Suprapubic skin (tissue), 4 donors: ENCODE results near the gene GASK1A. TPM values are rescaled to one million over a fixed set of nuclear protein-coding genes. Genes with fewer than 3 reads are reported as not detected.

Source experiments
- DNase-seq, 2 donors: peaks; one replicate each; pipeline ENCODE4 v3.0.0-alpha.2; 2019; ENCODE audit warnings: low spot score in 2 of 2
- H3K27ac ChIP-seq: fragments of 200-600 bp; sonication (generic); one replicate; pipeline ENCODE4 v1.5.1; 2019
- H3K27me3 ChIP-seq: fragments of 200-600 bp; sonication (generic); one replicate; pipeline ENCODE4 v1.5.1; 2019
- H3K36me3 ChIP-seq: fragments of 200-600 bp; sonication (generic); one replicate; pipeline ENCODE4 v1.5.1; 2019
- H3K4me1 ChIP-seq: fragments of 200-600 bp; sonication (generic); one replicate; pipeline ENCODE4 v1.5.1; 2019
- H3K4me3 ChIP-seq: fragments of 200-600 bp; sonication (generic); one replicate; pipeline ENCODE4 v1.5.1; 2019; ENCODE audit warnings: mild to moderate bottlenecking
- H3K9me3 ChIP-seq: fragments of 200-600 bp; sonication (generic); one replicate; pipeline ENCODE4 v1.5.1; 2019
- CTCF ChIP-seq, 2 donors: fragments of 200-600 bp in 1 of 2; fragments of 450-650 bp in 1 of 2; sonication (generic) in 1 of 2; IDR thresholded peaks; one replicate each; pipeline ENCODE4 v1.5.1; 2016 to 2019; ENCODE audit warnings: antibody characterized with exemption in 2 of 2, mild to moderate bottlenecking in 1 of 2, moderate library complexity in 1 of 2
- EP300 ChIP-seq: sonication (generic); formaldehyde crosslinking; IDR thresholded peaks from one replicate; pipeline ENCODE4 v1.6.1; 2017; ENCODE audit warnings: antibody characterized with exemption
- POLR2A ChIP-seq, 2 donors: fragments of 450-650 bp; IDR thresholded peaks; one replicate each; pipeline ENCODE4 v1.6.1; 2017; ENCODE audit warnings: antibody characterized with exemption in 2 of 2, mild to moderate bottlenecking in 2 of 2, moderate library complexity in 2 of 2
- POLR2AphosphoS5 ChIP-seq, 3 donors: sonication (generic); formaldehyde crosslinking; IDR thresholded peaks; one replicate each; pipeline ENCODE4 v1.6.1; 2017; ENCODE audit warnings: antibody characterized with exemption in 3 of 3
- WGBS: methylation state at CpG from one replicate; pipeline ENCODE4 v1.1.5; 2018; 5-methylcytosine and 5-hydroxymethylcytosine counted together
- total RNA-seq, 4 donors: library from RNA; depleted of rRNA; stranded (reverse); fragments of >200 nt; gene quantifications; one replicate each; pipeline ENCODE4 v1.1.0, GENCODE V29; 2016

The GASK1A gene
- total RNA-seq, 4 donors from 2014 or later: 1.5 to 8.2 (median 3.2) TPM

- WGBS: 77% methylated on average over 3 of the region's 3 CpGs
- TF ChIP-seq EP300 (no peak), CTCF (IDR thresholded peaks at IDR 0.05) (no peak), POLR2AphosphoS5 (IDR thresholded peaks at IDR 0.05) (no peak), POLR2A (IDR thresholded peaks at IDR 0.05) (no peak)
- H3K4me3 ChIP-seq: no peak overlapping the region
- no peaks in the 10 kb centered on the region for H3K4me1 ChIP-seq
- no peaks in the 10 kb centered on the region for H3K27me3 ChIP-seq
- no peaks in the 10 kb centered on the region for H3K9me3 ChIP-seq
- H3K36me3 ChIP-seq: no peaks in the 10 kb centered on the region
- no peak overlapping the region for H3K27ac ChIP-seq
- DNase-seq: no peak
Measured at GRCh38 chr3:43011638-43012037, 32.5 kb downstream of the GASK1A start.

GRCh38 chr3:43012174-43012573 is 33.1 kb downstream of the GASK1A start:
- Histone ChIP-seq H3K27ac (no peak overlapping the region), H3K9me3 (no peaks in the 10 kb centered on the region), H3K27me3 (no peaks in the 10 kb centered on the region), H3K4me1 (no peaks in the 10 kb centered on the region), H3K36me3 (no peaks in the 10 kb centered on the region), H3K4me3 (no peak overlapping the region)
- no peak for DNase-seq
- TF ChIP-seq EP300: no peak

GRCh38 chr3:43013256-43013655 is 34.1 kb downstream of the GASK1A start:
- no peak for TF ChIP-seq POLR2A (IDR thresholded peaks at IDR 0.05)
- TF ChIP-seq POLR2AphosphoS5 (IDR thresholded peaks at IDR 0.05): no peak
- no peak for TF ChIP-seq EP300
- TF ChIP-seq CTCF (IDR thresholded peaks at IDR 0.05): no peak
- Histone ChIP-seq H3K9me3 (no peaks in the 10 kb centered on the region), H3K4me1 (no peaks in the 10 kb centered on the region), H3K27me3 (no peaks in the 10 kb centered on the region), H3K27ac (no peak overlapping the region), H3K36me3 (no peaks in the 10 kb centered on the region), H3K4me3 (no peak overlapping the region)
- WGBS: 78% methylated on average over 2 of the region's 2 CpGs
- DNase-seq: peak in 1 of 2 donors; percentile 6

GRCh38 chr3:43013743-43014155 is 34.6 kb downstream of the GASK1A start:
- WGBS: 81% methylated on average over 2 of the region's 2 CpGs

GRCh38 chr3:43014241-43014640 is 35.1 kb downstream of the GASK1A start:
- no peak for TF ChIP-seq CTCF (IDR thresholded peaks at IDR 0.05)
- TF ChIP-seq POLR2A (IDR thresholded peaks at IDR 0.05): no peak
- no peak for TF ChIP-seq POLR2AphosphoS5 (IDR thresholded peaks at IDR 0.05)
- no peak for TF ChIP-seq EP300
- Histone ChIP-seq H3K27me3 (no peaks in the 10 kb centered on the region), H3K4me3 (no peak overlapping the region), H3K36me3 (no peaks in the 10 kb centered on the region), H3K9me3 (no peaks in the 10 kb centered on the region), H3K4me1 (no peaks in the 10 kb centered on the region), H3K27ac (no peak overlapping the region)
- DNase-seq: peak in 1 of 2 donors; percentile 12
- WGBS: 77% methylated on average over 3 of the region's 3 CpGs

More at GRCh38 chr3:43013743-43014155, 34.6 kb downstream of the GASK1A start:
- DNase-seq: peak in 1 of 2 donors; percentile 24
- Histone ChIP-seq H3K4me1 (no peaks in the 10 kb centered on the region), H3K9me3 (no peaks in the 10 kb centered on the region), H3K27me3 (no peaks in the 10 kb centered on the region), H3K36me3 (no peaks in the 10 kb centered on the region), H3K27ac (no peak overlapping the region), H3K4me3 (no peak overlapping the region)
- TF ChIP-seq CTCF (IDR thresholded peaks at IDR 0.05) (no peak), POLR2AphosphoS5 (IDR thresholded peaks at IDR 0.05) (no peak), POLR2A (IDR thresholded peaks at IDR 0.05) (no peak)

GRCh38 chr3:43014956-43015355 is 35.8 kb downstream of the GASK1A start:
- no peaks in the 10 kb centered on the region for H3K36me3 ChIP-seq
- WGBS: 77% methylated on average over 1 of the region's 1 CpG
- no peak overlapping the region for H3K27ac ChIP-seq
- H3K4me1 ChIP-seq: peaks cover under 1% of the 10 kb centered on the region
- TF ChIP-seq POLR2A (IDR thresholded peaks at IDR 0.05) (no peak), CTCF (IDR thresholded peaks at IDR 0.05) (no peak), EP300 (no peak), POLR2AphosphoS5 (IDR thresholded peaks at IDR 0.05) (no peak)
- H3K9me3 ChIP-seq: no peaks in the 10 kb centered on the region
- H3K27me3 ChIP-seq: no peaks in the 10 kb centered on the region
- H3K4me3 ChIP-seq: no peak overlapping the region
- peak in 1 of 2 donors; percentile 23 for DNase-seq
